Activated CD8-positive, alpha-beta memory T cell treated with anti-CD3 and anti-CD28 coated beads, Interleukin-2, amount 50 U/mL, for 1 hour (primary cell): ENCODE results near the gene HSD3B2.
"Not testable (repeated sequence)": the region's sequence is repeated elsewhere in the genome, so short reads cannot be mapped to it uniquely, and the experiment has no call there.

Experiments
- DNase-seq: peaks from one replicate; pipeline ENCODE4 v3.0.0-alpha.2; 2020; ENCODE audit errors: extremely low read depth

The HSD3B2 gene

GRCh38 chr1:119414950-119415349 is at the start of gene HSD3B2:
HSD3B2 (plus strand) TSS chr1:119415150; CDS start chr1:119415420, 270 bp downstream.
- no peak for DNase-seq

DNA sequence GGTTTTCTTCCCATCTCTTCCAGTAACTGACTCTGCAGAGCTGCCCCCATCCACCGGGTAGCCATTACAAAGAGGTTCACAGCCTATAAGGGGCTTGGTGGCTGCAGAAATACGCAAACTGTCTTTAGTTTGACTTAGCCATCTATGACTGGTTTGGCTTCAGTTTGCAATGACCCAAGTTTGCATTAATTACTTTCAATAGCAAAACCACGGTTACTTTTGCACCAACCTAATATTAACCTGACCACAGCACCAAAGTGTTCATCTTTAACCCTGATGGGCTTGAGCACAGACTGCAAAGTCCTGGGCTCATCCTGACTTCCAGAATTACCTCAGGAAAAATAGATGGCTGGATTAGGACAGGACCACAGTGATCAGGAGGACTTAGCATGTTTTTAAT is 48.5 kb upstream of the HSD3B2 start:
- DNase-seq, result no peak

DNA sequence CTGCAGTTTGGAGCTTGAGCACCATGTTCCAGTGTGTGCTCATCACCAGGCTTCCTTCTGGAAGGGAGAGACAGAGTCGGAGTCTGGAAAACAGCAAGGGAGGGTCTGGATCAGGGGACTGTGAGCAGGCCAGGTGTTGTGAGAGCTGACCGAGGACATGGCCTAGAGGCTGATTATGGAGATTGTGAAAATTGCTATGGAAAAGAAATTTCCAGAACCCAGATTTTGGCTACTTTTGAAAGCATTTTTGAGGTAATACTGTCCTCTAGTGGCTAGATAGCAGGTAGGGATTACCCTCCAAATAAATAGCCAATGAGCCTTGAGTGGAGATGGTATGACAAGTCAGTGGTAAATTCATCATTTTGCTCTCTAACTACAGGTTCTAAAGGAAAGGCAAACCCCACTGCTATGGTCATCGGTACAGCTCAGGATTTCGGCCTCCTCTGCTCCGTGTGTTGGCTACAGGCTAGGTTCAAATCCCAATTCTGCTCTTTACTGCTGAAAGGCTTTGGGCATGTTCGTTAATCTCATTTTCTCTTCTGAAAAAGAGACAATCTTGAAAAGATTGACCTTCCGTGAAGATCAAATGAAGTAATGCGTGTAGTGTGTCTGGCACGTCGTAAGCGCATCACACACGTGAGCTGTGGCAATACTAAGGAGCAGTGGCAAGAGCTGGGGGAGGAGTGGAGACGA is 47.4 kb upstream of the HSD3B2 start:
- DNase-seq, result no peak

DNA sequence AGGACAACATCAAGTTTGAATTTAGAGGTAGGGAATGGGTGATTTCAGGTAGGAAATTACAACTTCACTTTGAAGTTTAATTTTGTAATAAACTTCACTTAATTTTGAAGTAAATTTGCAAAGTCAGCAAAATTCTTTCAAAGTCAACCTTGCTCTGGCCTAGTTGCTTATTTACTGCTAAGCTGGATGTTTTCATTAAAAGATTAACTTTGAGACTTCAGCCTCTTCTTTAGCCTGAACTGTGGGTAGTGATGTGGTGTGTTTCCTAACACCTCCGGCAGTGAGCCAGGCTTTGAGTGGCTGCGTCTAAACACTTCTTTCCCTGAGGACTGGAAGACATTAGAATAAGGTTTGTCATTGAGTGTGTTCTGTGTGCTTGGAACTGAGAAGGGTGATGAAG is 46.4 kb upstream of the HSD3B2 start, which contains the start of gene HAO2:
Gene HAO2, plus strand, starts transcription at position 232 of the 400 bp plus-strand sequence. CDS start 12,301 bp downstream, outside the sequence.
- DNase-seq, result no peak

- DNase-seq, result no peak
These were observed 44.2 kb upstream of the HSD3B2 start for GRCh38 chr1:119370748-119371147.

GRCh38 chr1:119371815-119372214 is 43.1 kb upstream of the HSD3B2 start:
- DNase-seq, result no peak

- no peak for DNase-seq
These were observed 42.4 kb upstream of the HSD3B2 start for GRCh38 chr1:119372503-119373086.

DNA sequence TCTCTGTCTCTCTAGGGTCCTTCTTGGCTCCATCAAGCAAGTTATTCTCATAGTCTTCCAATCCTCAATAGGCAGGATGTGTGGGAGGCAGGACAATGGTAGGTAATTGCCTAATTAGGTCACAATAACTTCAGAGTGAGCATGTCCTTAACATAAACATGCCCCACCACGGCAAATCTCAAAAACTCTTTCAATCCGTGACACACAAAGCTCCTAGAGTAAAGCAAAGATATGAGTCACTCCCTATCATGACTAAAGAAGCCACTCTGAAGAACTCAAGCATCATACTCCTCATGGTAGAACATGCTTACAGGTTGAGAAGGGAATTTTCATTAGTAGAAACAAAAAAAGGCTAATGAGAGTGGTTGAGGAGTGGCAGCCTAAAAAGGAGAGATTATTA is 41.5 kb upstream of the HSD3B2 start:
- DNase-seq, result no peak

- DNase-seq, result no peak
These were observed 40.6 kb upstream of the HSD3B2 start for GRCh38 chr1:119374208-119374874.

DNA sequence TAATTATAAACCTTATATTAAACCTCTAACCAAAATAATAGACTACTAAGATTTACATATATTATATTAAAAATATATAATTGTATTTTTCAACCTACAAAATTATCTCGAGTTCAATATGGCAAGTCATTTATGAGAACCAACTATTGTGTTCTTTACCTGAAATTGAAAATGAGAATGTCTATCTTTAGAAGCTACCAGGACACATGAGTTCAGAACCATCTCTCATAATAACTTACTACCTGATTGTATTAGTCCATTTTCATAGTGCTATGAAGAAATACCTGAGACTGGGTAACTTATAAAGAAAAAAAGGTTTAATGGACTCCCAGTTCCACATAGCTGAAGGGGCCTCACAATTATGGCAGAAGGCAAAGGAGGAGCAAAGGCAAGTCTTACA is 39.6 kb upstream of the HSD3B2 start:
- no peak for DNase-seq

- DNase-seq, result no peak
These were observed 38.4 kb upstream of the HSD3B2 start for GRCh38 chr1:119376594-119376993.

DNA sequence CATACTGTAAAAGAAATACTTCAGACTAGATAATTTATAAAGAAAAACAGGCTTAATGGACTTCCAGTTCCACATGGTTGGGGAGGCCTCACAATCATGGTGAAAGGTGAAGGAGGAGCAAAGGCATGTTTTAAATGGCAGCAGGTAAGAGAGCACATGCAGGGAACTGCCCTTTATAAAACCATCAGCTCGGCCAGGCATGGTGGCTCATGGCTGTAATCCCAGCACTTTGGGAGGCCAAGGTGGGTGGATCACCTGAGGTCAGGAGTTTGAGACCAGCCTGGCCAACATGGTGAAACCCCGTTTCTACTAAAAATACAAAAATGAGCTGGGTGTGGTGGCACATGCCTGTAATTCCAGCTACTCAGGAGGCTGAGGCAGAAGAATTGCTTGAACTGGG is 37.4 kb upstream of the HSD3B2 start:
- DNase-seq, result not testable (repeated sequence)

DNA sequence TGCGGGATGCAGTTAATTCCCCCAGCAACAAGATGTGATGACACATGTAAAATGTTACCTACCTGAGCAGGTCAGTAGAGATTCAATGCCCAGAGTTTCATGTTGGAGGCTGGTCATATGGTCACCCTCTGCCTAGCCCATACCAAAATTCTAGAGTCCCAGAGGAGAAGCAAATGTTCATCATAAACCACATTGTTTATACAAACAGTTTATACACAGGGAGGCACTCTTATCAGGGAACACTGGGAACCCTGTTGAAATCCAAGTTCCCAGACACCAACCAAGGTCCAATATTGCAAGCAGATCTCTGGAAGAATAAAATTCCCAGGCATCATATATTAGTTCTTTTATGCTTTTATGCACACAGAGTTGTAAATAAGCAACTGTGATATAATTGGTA is 35.8 kb upstream of the HSD3B2 start:
- DNase-seq, result no peak

- DNase-seq, result no peak
These were observed 34.6 kb upstream of the HSD3B2 start for GRCh38 chr1:119380304-119380703.

- no peak for DNase-seq
These were observed 33.8 kb upstream of the HSD3B2 start for GRCh38 chr1:119380983-119381662.

DNA sequence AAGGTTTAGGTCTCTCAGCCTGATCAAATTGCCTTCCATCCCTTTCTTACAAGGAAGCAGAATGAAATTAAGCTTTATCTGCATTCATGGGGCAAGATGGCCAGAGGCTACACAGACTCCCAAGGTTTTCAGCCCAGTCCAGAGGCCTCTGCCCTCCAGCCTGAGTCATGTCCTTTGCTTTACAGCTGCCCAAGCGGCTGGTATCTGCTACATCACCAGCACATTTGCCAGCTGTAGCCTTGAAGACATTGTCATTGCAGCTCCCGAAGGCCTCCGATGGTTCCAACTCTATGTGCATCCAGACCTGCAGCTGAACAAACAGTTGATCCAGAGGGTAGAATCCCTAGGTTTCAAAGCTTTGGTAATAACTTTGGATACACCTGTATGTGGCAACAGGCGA is 30.4 kb upstream of the HSD3B2 start:
- no peak for DNase-seq

- no peak for DNase-seq
These were observed 29.3 kb upstream of the HSD3B2 start for GRCh38 chr1:119385650-119386049.

GRCh38 chr1:119387858-119388257 is 27.1 kb upstream of the HSD3B2 start:
- DNase-seq, result no peak

DNA sequence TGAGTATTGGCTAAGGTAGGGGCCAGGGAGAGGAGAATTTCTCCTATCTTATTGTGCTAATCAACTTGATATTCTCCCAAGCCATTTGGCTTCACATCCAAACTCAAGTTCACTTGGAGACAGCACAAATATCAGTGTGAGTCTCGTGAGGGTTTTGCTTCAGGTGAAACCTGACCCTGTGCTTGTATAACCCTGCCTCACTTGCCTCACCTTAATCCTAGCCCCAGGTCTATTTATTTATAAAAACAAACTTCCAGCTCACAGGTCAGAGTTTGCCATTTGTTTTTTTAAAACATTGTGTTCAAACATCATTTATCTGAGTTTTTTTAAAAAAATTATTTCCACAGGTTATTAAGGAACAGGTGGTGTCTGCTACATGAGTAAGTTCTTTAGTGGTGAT is 26.5 kb upstream of the HSD3B2 start:
- DNase-seq, result no peak

GRCh38 chr1:119390526-119390925 is 24.4 kb upstream of the HSD3B2 start:
- DNase-seq, result no peak

GRCh38 chr1:119391749-119392148 is 23.2 kb upstream of the HSD3B2 start:
- no peak for DNase-seq

DNA sequence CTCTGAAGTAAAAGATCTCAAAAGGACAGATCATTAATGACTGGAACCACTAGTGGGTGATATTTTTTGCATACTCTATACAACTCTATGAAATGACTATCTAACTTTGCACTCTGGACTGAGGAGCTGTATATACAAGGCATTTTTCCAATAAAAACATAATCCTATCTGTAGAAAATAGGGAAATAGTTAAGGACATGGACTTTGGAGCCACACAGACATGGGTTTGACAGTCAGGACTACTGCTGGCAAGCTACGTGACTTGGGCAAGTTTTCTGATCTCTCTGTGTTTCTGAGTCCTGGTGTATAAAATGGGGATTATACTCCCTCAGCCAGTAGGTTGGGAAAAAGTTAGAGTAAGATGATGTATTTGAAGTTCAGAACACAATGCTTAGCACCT is 20.9 kb upstream of the HSD3B2 start:
- no peak for DNase-seq

DNA sequence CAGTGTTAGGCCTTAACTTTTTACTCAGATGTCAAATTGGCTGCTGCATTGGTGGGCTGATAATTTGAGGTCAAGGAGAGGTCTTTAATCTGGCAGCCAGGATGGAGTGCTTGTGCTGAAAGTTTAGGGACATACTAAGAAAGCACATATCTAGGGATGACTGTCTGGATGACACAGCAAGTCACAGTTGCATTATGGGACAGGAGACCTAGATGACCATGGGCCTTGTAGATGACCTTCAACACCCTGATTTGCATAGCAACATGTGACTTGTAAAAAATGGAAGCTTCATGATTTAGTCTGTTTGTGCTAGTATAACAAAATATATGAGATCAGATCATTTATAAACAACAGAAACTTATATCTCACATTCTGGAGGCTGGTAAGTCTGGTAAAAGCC is 18.0 kb upstream of the HSD3B2 start:
- no peak for DNase-seq
